Endothelial cell of umbilical vein (primary cell): ENCODE results near the gene GTSE1.

Experiments used
- CTCF ChIP-seq, 2 donors: IDR thresholded peaks; 1 replicate in 1 of 2; 2 replicates in 1 of 2; pipeline ENCODE4 v1.5.1; 2011; ENCODE audit warnings: low read length in 2 of 2, mild to moderate bottlenecking in 2 of 2, moderate library complexity in 2 of 2, control low read depth in 1 of 2, inconsistent platforms in 1 of 2, low read depth in 1 of 2; ENCODE audit not compliant: insufficient read depth in 1 of 2; ENCODE audit errors: extremely low read depth in 1 of 2
- EZH2 ChIP-seq: IDR thresholded peaks from 2 replicates; pipeline ENCODE4 v1.6.1; 2012; ENCODE audit warnings: borderline replicate concordance, low read depth, mild to moderate bottlenecking, moderate library complexity, low read length, inconsistent platforms; ENCODE audit not compliant: severe bottlenecking
- GATA2 ChIP-seq: IDR thresholded peaks from 2 replicates; pipeline ENCODE4 v1.7.0; 2011; ENCODE audit warnings: low read depth, mild to moderate bottlenecking, moderate library complexity, mixed read lengths, low read length; ENCODE audit not compliant: insufficient read length, insufficient read depth
- JUN ChIP-seq: IDR thresholded peaks from 2 replicates; pipeline ENCODE4 v1.6.1; 2011; ENCODE audit warnings: borderline replicate concordance, low read depth; ENCODE audit not compliant: insufficient read length, insufficient read depth
- MAX ChIP-seq: IDR thresholded peaks from 2 replicates; pipeline ENCODE4 v1.6.1; 2011; ENCODE audit not compliant: insufficient read depth, insufficient read length
- POLR2A ChIP-seq: IDR thresholded peaks from 2 replicates; pipeline ENCODE4 v1.6.1; 2012; ENCODE audit warnings: low read depth, mild to moderate bottlenecking, control low read depth, low read length
- POLR2AphosphoS5 ChIP-seq: IDR thresholded peaks from 2 replicates; pipeline ENCODE4 v1.6.1; 2012; ENCODE audit warnings: low read depth, mild to moderate bottlenecking, control low read depth, low read length, moderate library complexity; ENCODE audit not compliant: insufficient read depth

DNA sequence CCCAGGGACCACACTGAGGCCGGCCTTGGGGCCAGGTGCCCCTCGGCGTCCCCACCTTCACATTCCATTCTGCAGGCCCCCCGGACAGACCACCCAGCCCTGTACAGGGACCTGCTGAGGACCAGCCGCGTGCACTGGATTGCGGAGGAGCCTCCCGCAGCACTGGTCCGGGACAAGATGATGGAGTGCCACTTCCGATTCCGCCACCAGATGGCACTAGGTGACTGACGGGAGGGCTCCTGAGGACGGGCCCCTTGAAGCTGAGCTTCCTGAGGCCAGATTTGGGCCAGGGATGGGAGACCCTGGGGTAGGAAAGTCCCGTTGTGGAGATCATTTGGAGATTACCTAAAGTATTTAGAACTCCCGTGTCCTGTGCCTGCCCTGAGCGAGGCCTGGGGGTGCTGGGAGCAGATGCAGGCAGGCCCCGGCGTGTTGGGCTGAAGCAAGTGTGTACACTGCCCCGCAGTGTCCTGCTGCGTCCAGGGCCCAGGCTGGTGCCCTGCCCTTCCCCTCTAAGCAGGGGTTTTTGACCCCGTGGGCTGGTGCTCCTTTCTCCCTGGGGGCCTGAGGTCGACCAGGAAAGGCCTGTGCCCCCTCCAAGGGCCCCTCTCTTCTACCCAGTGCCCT lies 58.8 kb downstream of the GTSE1 start:
- peak; percentile 77 to 83 for TF ChIP-seq CTCF (IDR thresholded peaks at IDR 0.05; ENCODE audit: extremely low read depth in 1 of 2, insufficient read depth in 1 of 2, low read depth in 1 of 2, low read length in 2 of 2)
- TF ChIP-seq POLR2A, result no peak
- no peak for TF ChIP-seq POLR2AphosphoS5
- no peak for TF ChIP-seq EZH2
- TF ChIP-seq JUN, result no peak
- TF ChIP-seq MAX, result no peak
- no peak for TF ChIP-seq GATA2
